HEK293 (cell line): ENCODE measurements around the gene SEPTIN7.

Experiments
- CTCF ChIA-PET: fragments of 350-600 bp; formaldehyde crosslinking; extraction: SDS; loops from one replicate; lab custom pipeline; 2021; ENCODE audit warnings: antibody characterized with exemption; lab: Yijun Ruan, JAX
- POLR2A ChIA-PET: fragments of 300-600 bp; formaldehyde crosslinking; extraction: SDS; loops from one replicate; lab custom pipeline; 2020; ENCODE audit warnings: antibody characterized with exemption, inconsistent platforms; lab: Yijun Ruan, JAX
- H3K27ac ChIP-seq: fragments of 200-500 bp; sonication (Bioruptor generic); 2 replicates; pipeline ENCODE4 v1.5.1; 2014; ENCODE audit warnings: low read depth, low read length, control low read depth, inconsistent platforms; ENCODE audit errors: extremely low read depth
- H3K36me3 ChIP-seq, 2 experiments: fragments of 200-500 bp in 1 of 2; sonication (Bioruptor generic) in 1 of 2; 1 replicate in 1 of 2; 2 replicates in 1 of 2; pipeline ENCODE4 v1.5.1; 2014 to 2017; ENCODE audit warnings: inconsistent platforms in 2 of 2, low read length in 2 of 2; ENCODE audit not compliant: control insufficient read depth in 2 of 2, insufficient read depth in 1 of 2
- H3K4me1 ChIP-seq: fragments of 200-500 bp; sonication (Bioruptor generic); 2 replicates; pipeline ENCODE4 v1.5.1; 2014; ENCODE audit warnings: mild to moderate bottlenecking, low read length, inconsistent platforms; ENCODE audit not compliant: control insufficient read depth, insufficient read depth
- H3K4me3 ChIP-seq: 2 replicates; pipeline ENCODE4 v1.5.1; 2011; ENCODE audit warnings: low read depth, mild to moderate bottlenecking, control low read depth, low read length, moderate library complexity
- H3K9me3 ChIP-seq: fragments of 200-500 bp; sonication (Bioruptor generic); 2 replicates; pipeline ENCODE4 v1.5.1; 2014; ENCODE audit warnings: low read depth, low read length, inconsistent platforms; ENCODE audit not compliant: control insufficient read depth, insufficient read depth
- GFI1B ChIP-seq: fragments of 450-650 bp; formaldehyde crosslinking; IDR thresholded peaks from 2 replicates; pipeline ENCODE4 v1.5.1; 2016; ENCODE audit warnings: missing biosample characterization, missing genetic modification characterization
- REST ChIP-seq: fragments of 450-650 bp; formaldehyde crosslinking; IDR thresholded peaks from 2 replicates; pipeline ENCODE4 v1.5.1; 2016; ENCODE audit warnings: missing biosample characterization, missing genetic modification characterization
- TCF7L2 ChIP-seq: IDR thresholded peaks from 2 replicates; pipeline ENCODE4 v1.6.1; 2011; ENCODE audit warnings: low read depth, mild to moderate bottlenecking, inconsistent platforms, low read length, moderate library complexity, borderline replicate concordance
- TSHZ1 ChIP-seq: fragments of 450-650 bp; formaldehyde crosslinking; IDR thresholded peaks from 2 replicates; pipeline ENCODE4 v1.5.1; 2016; ENCODE audit warnings: missing biosample characterization, missing genetic modification characterization, borderline replicate concordance
- ZBTB1 ChIP-seq: fragments of 450-650 bp; formaldehyde crosslinking; IDR thresholded peaks from 2 replicates; pipeline ENCODE4 v1.5.1; 2016; ENCODE audit warnings: missing biosample characterization, missing genetic modification characterization
- ZBTB21 ChIP-seq: fragments of 450-650 bp; formaldehyde crosslinking; IDR thresholded peaks from 2 replicates; pipeline ENCODE4 v1.5.1; 2017; ENCODE audit warnings: missing biosample characterization, missing genetic modification characterization
- ZNF10 ChIP-seq: fragments of 450-650 bp; formaldehyde crosslinking; IDR thresholded peaks from 2 replicates; pipeline ENCODE4 v1.5.1; 2017; ENCODE audit warnings: missing biosample characterization, missing genetic modification characterization
- ZNF121 ChIP-seq: fragments of 450-650 bp; formaldehyde crosslinking; IDR thresholded peaks from 2 replicates; pipeline ENCODE4 v1.5.1; 2016; ENCODE audit warnings: missing biosample characterization, missing genetic modification characterization
- ZNF146 ChIP-seq: fragments of 450-650 bp; formaldehyde crosslinking; IDR thresholded peaks from 2 replicates; pipeline ENCODE4 v1.5.1; 2016; ENCODE audit warnings: missing biosample characterization, missing genetic modification characterization
- ZNF202 ChIP-seq: fragments of 450-650 bp; formaldehyde crosslinking; IDR thresholded peaks from 2 replicates; pipeline ENCODE4 v1.5.1; 2016; ENCODE audit warnings: missing biosample characterization, missing genetic modification characterization, borderline replicate concordance
- ZNF366 ChIP-seq: fragments of 450-650 bp; formaldehyde crosslinking; conservative IDR thresholded peaks from 2 replicates; pipeline ENCODE4 v1.5.1; 2016; ENCODE audit warnings: missing biosample characterization, missing genetic modification characterization
- ZNF404 ChIP-seq: fragments of 450-650 bp; formaldehyde crosslinking; IDR thresholded peaks from 2 replicates; pipeline ENCODE4 v1.5.1; 2017; ENCODE audit warnings: missing biosample characterization, missing genetic modification characterization
- ZNF48 ChIP-seq: fragments of 450-650 bp; formaldehyde crosslinking; IDR thresholded peaks from 2 replicates; pipeline ENCODE4 v1.5.1; 2016; ENCODE audit warnings: missing biosample characterization, missing genetic modification characterization
- ZNF510 ChIP-seq: fragments of 450-650 bp; formaldehyde crosslinking; IDR thresholded peaks from 2 replicates; pipeline ENCODE4 v1.5.1; 2018; ENCODE audit warnings: mild to moderate bottlenecking, missing genetic modification characterization, missing biosample characterization; ENCODE audit not compliant: insufficient replicate concordance
- ZNF548 ChIP-seq: fragments of 450-650 bp; formaldehyde crosslinking; IDR thresholded peaks from 2 replicates; pipeline ENCODE4 v1.5.1; 2016; ENCODE audit warnings: missing biosample characterization, missing genetic modification characterization
- ZNF555 ChIP-seq: fragments of 450-650 bp; formaldehyde crosslinking; conservative IDR thresholded peaks from 2 replicates; pipeline ENCODE4 v1.5.1; 2017; ENCODE audit warnings: missing biosample characterization, mild to moderate bottlenecking, missing genetic modification characterization, inconsistent platforms
- ZSCAN16 ChIP-seq: fragments of 450-650 bp; formaldehyde crosslinking; IDR thresholded peaks from 2 replicates; pipeline ENCODE4 v1.5.1; 2016; ENCODE audit warnings: missing biosample characterization, missing genetic modification characterization

The SEPTIN7 gene

GRCh38 chr7:35768346-35768745, 32.5 kb upstream of the SEPTIN7 start:
- ChIA-PET POLR2A (no interaction called here), CTCF (interaction anchor here (0.6 kb wide), 2 partner anchors 11 to 33 kb away, joined by 3 to 4 read pairs; no protein-coding TSS in a partner anchor)
- H3K27ac ChIP-seq = no peak overlapping the region
- TF ChIP-seq ZNF121 (tag by site-specific recombination) = no peak
- TF ChIP-seq ZBTB21 = no peak
- no peak for TF ChIP-seq ZNF146
- TF ChIP-seq ZNF555 (tag by site-specific recombination) = no peak
- no peak for TF ChIP-seq TCF7L2
- no peak for TF ChIP-seq REST (tag by site-specific recombination)
- no peak for TF ChIP-seq ZNF404 (tag by site-specific recombination)
- TF ChIP-seq ZNF366 (tag by site-specific recombination) = no peak
- no peaks in the 10 kb centered on the region for H3K9me3 ChIP-seq
- H3K36me3 ChIP-seq = no peaks in the 10 kb centered on the region
- H3K4me3 ChIP-seq = no peak overlapping the region
- no peaks in the 10 kb centered on the region for H3K4me1 ChIP-seq

DNA sequence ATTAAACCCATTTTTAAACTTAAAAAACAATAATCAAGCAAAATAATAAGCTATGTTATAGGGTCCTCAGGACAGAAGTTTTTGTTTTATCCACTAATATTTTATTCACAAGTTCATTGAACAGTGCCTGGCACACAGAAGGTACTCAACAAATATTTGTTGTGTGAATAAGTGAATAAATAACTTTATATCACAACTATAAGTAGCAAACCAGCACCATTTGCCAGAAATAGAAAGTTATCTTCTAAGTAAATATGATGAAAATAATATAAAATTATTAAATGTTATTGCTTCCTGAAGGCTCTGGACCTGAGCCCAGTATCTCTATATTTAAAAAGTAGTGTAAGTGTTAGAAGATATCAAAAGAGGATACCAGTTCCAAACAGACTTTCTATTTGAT, 29.1 kb upstream of the SEPTIN7 start:
- Histone ChIP-seq H3K36me3 (no peaks in the 10 kb centered on the region), H3K4me1 (no peaks in the 10 kb centered on the region), H3K9me3 (no peaks in the 10 kb centered on the region), H3K27ac (no peak overlapping the region)
- CTCF ChIA-PET = no interaction called here
- POLR2A ChIA-PET = no interaction called here
- no peak for TF ChIP-seq ZNF548 (tag by site-specific recombination)
- no peak for TF ChIP-seq ZNF10
- TF ChIP-seq ZSCAN16 (tag by site-specific recombination) = no peak
- no peak for TF ChIP-seq ZBTB1 (tag by site-specific recombination)
- TF ChIP-seq ZNF404 (tag by site-specific recombination) = no peak
- no peak for TF ChIP-seq ZNF121 (tag by site-specific recombination)
- no peak for TF ChIP-seq ZNF202
- TF ChIP-seq ZNF510 = no peak
- TF ChIP-seq, all 188 proteins: peak for 0
- H3K4me3 ChIP-seq = no peak overlapping the region

DNA sequence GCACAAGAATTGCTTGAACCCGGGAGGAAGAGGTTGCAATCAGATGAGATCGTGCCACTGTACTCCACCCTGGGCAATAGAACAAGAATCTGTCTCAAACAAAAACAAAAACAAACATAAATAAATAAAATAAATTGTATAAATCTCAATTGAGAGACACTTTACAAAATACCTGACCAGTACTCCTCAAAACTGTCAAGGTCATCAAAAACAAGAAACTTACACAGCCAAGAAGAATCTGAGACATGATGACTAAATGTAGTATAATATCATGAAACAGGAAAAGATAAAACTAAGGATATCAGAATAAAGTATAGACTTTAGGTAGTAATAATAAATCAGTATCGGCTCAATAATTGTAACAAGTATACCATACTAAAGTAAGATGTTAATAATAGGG, 26.9 kb upstream of the SEPTIN7 start:
- ChIA-PET CTCF (no interaction called here), POLR2A (no interaction called here)
- TF ChIP-seq ZNF48 (tag by site-specific recombination) (no peak), ZNF510 (no peak), TSHZ1 (tag by site-specific recombination) (no peak), ZNF10 (no peak), GFI1B (tag by site-specific recombination) (no peak)
- H3K9me3 ChIP-seq = no peaks in the 10 kb centered on the region
- H3K4me3 ChIP-seq = no peak overlapping the region
- H3K36me3 ChIP-seq = no peaks in the 10 kb centered on the region
- no peak overlapping the region for H3K27ac ChIP-seq
- no peaks in the 10 kb centered on the region for H3K4me1 ChIP-seq
